Thyroid gland (tissue), 4 donors: Measurements from ENCODE around the gene CFDP1.

ENCODE experiments used
- POLR2A ChIP-seq, 2 donors: fragments of 450-650 bp; IDR thresholded peaks; one replicate each; pipeline ENCODE4 v1.6.1; 2017; ENCODE audit warnings: antibody characterized with exemption in 2 of 2, mild to moderate bottlenecking in 2 of 2, moderate library complexity in 1 of 2
- TF ChIP-seq, protein P1 (sequence below), 6 experiments: fragments of 200-600 bp in 3 of 6; fragments of 450-650 bp in 3 of 6; sonication (generic) in 3 of 6; IDR thresholded peaks; one replicate each; pipeline ENCODE4 v1.5.1; 2016 to 2019; ENCODE audit warnings: antibody characterized with exemption in 6 of 6, mild to moderate bottlenecking in 2 of 6, inconsistent platforms in 1 of 6, moderate library complexity in 1 of 6

DNA sequence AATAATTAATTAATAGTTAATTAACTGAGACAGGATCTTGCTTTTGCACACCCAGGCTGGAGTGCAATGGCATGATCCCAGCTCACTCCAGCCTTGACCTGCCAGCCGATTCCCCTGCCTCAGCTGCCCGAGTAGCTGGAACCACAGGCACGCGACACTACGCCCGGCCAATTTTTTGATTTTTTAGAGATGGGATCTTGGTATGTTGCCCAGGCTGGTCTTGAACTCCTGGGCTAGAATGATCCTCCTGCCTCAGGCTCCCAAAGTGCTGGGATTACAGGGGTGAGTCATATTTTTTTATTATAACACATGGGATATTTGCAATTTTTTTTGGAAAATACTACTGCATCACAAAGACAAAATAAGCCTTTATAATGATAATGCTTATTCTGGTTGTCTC lies 151.5 kb downstream of the CFDP1 start:
- TF ChIP-seq, protein P1, sequence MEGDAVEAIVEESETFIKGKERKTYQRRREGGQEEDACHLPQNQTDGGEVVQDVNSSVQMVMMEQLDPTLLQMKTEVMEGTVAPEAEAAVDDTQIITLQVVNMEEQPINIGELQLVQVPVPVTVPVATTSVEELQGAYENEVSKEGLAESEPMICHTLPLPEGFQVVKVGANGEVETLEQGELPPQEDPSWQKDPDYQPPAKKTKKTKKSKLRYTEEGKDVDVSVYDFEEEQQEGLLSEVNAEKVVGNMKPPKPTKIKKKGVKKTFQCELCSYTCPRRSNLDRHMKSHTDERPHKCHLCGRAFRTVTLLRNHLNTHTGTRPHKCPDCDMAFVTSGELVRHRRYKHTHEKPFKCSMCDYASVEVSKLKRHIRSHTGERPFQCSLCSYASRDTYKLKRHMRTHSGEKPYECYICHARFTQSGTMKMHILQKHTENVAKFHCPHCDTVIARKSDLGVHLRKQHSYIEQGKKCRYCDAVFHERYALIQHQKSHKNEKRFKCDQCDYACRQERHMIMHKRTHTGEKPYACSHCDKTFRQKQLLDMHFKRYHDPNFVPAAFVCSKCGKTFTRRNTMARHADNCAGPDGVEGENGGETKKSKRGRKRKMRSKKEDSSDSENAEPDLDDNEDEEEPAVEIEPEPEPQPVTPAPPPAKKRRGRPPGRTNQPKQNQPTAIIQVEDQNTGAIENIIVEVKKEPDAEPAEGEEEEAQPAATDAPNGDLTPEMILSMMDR (IDR thresholded peaks at IDR 0.05) = no peak
- TF ChIP-seq POLR2A (IDR thresholded peaks at IDR 0.05) = no peak
